ENCODE results near the gene ARL3. TPM values are rescaled to one million over a fixed set of nuclear protein-coding genes. Genes with fewer than 3 reads are reported as not detected.
"Not testable (repeated sequence)": the region's sequence is repeated elsewhere in the genome, so short reads cannot be mapped to it uniquely, and the experiment has no call there.

Gene ARL3
- total RNA-seq, 1 donor from 2014 or later: 7.3 TPM

GRCh38 chr10:102745157-102745556 is 31.0 kb upstream of the ARL3 start:
- H3K27me3 ChIP-seq (ENCODE audit: low read depth): no peaks in the 10 kb centered on the region
- no peak for DNase-seq
- no peaks in the 10 kb centered on the region for H3K9me3 ChIP-seq
- H3K4me1 ChIP-seq: peaks cover 20% of the 10 kb centered on the region
- TF ChIP-seq CTCF (IDR thresholded peaks at IDR 0.05): no peak
- no peaks in the 10 kb centered on the region for H3K36me3 ChIP-seq
- intact Hi-C loops (cut with DNase I): no loop called here
- H3K27ac ChIP-seq: peak overlapping the region; percentile 88
- no peak for ATAC-seq
- peak overlapping the region; percentile 89 for H3K4me3 ChIP-seq

DNA sequence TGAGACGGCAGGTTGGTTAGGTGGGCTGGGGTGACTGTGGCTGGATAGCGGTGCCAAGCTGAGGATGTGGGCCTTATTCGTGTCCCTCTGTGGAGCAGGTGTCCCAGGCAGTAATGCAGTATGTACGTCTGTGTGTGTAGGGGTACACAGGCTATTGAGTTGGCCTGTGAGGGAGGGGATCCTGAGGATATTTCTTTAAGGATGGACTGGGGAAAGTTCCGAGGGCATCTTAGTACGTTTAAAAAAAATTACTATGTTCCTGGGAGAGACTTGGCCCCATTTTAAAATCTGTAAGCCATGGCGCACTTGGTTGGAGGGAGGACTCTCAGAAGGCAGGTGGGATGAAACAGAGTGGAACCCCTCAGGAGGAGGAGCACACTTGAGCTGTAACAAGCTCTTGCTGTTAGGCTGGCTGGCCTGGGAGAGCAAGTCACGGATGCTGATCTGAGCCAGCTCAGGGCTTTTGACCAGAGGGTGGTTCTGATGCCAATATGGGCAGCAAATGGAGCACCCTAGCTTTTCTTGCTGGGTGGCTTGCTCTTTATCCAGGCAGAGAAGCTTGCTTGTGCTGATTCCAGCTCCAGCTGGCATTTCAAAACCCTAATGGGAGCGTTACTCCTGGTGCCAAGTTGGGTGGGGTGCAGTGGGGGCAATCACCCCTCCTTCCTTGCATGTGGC is 30.3 kb upstream of the ARL3 start:
- H3K4me3 ChIP-seq: peak overlapping the region; percentile 89
- peak overlapping the region; percentile 88 for H3K27ac ChIP-seq
- H3K27me3 ChIP-seq (ENCODE audit: low read depth): no peaks in the 10 kb centered on the region
- H3K4me1 ChIP-seq: peaks cover 21% of the 10 kb centered on the region
- TF ChIP-seq CTCF (IDR thresholded peaks at IDR 0.05): no peak
- ATAC-seq (peak; percentile 41 to 53), DNase-seq (no peak)
- no peaks in the 10 kb centered on the region for H3K36me3 ChIP-seq
- intact Hi-C loops (cut with DNase I): no loop called here
- no peaks in the 10 kb centered on the region for H3K9me3 ChIP-seq

GRCh38 chr10:102743588-102744373 is 29.6 kb upstream of the ARL3 start, which contains the start of gene WBP1L:
Gene WBP1L, plus strand, starts transcription at chr10:102743948. Its CDS starts 106 bp downstream, at chr10:102744054.
- no peak for TF ChIP-seq CTCF (IDR thresholded peaks at IDR 0.05)
- Histone ChIP-seq H3K36me3 (no peaks in the 10 kb centered on the region), H3K9me3 (no peaks in the 10 kb centered on the region), H3K27ac (peak within 1 kb of the TSS; percentile 88), H3K27me3 (ENCODE audit: low read depth) (no peaks in the 10 kb centered on the region), H3K4me3 (peak within 1 kb of the TSS; percentile 89), H3K4me1 (peaks cover 28% of the 10 kb centered on the region)
- intact Hi-C loops (cut with DNase I): no loop called here
- DNase-seq (peak; percentile 95), ATAC-seq (peak; percentile 97 to 99)

GRCh38 chr10:102743078-102743587 is 28.9 kb upstream of the ARL3 start:
- Histone ChIP-seq H3K36me3 (no peaks in the 10 kb centered on the region), H3K27ac (no peak overlapping the region), H3K27me3 (ENCODE audit: low read depth) (no peaks in the 10 kb centered on the region), H3K4me3 (peak overlapping the region; percentile 29), H3K4me1 (peaks cover 29% of the 10 kb centered on the region), H3K9me3 (no peaks in the 10 kb centered on the region)
- no peak for ATAC-seq
- no peak for TF ChIP-seq CTCF (IDR thresholded peaks at IDR 0.05)
- intact Hi-C loops (cut with DNase I): no loop called here
- no peak for DNase-seq

DNA sequence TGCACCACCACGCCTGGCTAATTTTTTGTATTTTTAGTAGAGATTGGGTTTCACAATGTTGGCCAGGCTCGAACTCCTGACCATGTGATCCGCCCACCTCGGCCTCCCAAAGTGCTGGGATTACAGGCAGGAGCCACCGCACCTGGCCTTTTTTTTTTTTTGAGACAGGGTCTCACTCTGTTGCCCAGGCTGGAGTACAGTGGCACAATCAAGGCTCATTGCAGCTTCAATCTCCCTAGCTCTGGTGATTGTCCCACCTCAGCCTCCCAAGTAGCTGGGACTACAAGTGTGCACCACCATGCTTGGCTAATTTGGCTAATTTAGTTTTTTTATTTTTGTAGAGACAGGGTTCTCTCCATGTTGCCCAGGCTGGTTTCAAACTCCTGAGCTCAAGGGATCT is 28.1 kb upstream of the ARL3 start:
- ATAC-seq; DNase-seq; H3K4me3 ChIP-seq; intact Hi-C loops (cut with DNase I); H3K27me3 ChIP-seq (ENCODE audit: low read depth); H3K9me3 ChIP-seq; H3K36me3 ChIP-seq; H3K27ac ChIP-seq: not testable (repeated sequence)
- H3K4me1 ChIP-seq: peaks cover 29% of the 10 kb centered on the region
